Middle frontal gyrus (tissue), 1 donor: Measurements from ENCODE around the gene CC2D2B.
"Not testable (repeated sequence)": the region's sequence is repeated elsewhere in the genome, so short reads cannot be mapped to it uniquely, and the experiment has no call there.

Experiments used
- DNase-seq: peaks from one replicate; pipeline ENCODE4 v3.0.0-alpha.2; 2015; ENCODE audit warnings: low spot score; ENCODE audit errors: extremely low spot score

Gene CC2D2B, protein sequence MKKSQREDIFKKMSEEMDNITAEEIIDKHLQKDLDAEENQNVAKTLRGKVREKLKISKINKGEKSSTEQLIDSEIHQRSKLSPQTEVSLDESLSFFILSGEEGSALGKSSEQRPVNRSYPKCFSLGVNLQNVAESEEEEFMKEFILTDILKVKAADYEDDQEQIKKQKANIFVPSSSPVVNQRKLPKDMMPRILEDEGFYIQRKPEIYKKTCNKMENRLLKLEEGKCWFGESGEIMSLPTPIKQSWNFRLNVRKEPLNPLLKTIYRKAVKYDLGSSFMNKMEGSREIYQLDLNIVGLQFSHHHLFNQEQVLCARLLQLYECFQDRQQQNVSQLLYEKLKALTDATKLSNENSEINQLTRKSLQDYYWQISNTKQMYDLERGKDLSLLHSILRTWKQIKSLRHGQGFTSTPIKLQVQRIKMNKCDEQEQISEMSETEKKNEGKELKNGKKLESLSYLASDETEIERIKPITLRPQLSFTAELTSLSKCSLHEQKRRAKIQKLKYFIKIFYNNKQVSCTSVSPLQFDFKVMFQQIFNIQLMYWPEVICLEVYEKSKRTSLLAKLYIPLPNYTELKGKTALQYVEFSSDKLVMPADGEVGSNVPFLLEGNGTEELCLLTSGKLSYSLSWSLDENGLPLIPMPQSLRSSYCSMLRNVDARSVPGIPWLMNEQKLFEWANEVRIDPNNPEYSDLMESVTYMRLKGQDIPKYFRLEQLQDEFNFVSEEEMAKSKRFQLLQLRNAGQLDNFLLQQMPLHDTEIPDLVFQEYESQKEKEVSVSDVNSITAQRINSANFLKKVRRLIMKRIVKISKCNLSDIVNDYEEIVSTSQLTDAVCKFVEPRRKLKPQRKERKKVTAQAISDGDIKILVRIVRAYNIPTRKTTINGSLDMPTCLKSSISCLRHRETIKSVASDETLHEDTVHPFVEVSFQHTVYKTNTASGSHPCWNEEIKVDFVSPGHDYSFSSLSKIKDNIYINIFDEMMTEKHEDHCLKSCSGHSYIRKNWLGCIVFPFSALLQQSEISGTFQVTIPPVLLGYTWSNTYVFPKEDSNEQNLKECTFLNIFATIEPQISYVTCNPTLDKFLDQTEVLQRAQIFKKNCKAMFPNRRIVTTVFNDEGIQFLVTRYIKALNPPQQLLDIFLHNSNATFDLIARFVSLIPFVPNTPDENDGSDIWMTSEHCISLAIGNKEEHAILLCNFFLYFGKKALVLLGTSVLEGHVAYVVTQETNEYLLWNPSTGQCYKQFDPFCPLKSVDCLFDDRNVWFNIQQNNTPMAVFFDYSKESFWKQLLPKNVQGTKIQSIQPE (N-terminal part only)

DNA sequence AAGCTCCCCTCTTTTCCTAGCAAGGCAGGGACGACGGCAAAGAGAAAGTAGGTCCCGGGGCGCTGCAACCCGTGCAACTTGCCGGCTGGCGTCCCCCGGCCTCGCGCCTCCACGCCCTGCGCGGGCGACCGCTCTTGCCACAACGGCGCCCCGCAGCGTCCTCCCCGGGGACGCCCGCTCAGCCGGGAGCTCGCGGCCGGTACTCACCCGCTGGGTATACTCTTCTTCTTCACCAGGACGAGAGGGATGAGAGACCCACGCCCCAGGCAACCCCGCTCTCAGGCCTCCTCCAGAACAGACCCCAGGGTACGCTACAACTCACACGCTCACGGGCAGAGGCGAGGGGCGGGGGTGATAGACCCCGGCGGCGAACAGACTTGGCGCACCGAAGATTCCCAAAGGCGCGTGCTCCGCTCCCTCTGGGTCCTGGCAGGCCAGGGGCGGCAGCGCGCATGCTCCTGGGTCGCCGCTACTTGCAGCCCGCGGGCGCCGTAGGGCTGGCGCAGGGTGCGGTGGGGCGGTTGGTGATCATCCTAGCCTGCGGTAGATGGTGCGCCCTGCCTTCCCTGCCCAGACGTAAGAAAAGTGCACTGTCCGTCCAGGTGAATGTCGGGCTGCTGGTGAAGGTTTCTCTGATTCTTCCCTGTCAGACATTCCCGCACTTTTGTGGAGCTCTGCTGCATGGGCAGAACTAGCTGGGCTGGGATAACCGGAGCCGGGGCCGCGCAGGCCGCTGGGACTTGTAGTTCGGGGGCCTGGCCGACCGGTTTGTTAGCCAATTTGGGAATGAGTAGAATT, at the start of gene CC2D2B:
Gene CC2D2B (plus strand): TSS at position 520 of the 798 bp plus-strand sequence. CDS start 3,349 bp downstream, outside the sequence.
- DNase-seq: peak; percentile 60

DNA sequence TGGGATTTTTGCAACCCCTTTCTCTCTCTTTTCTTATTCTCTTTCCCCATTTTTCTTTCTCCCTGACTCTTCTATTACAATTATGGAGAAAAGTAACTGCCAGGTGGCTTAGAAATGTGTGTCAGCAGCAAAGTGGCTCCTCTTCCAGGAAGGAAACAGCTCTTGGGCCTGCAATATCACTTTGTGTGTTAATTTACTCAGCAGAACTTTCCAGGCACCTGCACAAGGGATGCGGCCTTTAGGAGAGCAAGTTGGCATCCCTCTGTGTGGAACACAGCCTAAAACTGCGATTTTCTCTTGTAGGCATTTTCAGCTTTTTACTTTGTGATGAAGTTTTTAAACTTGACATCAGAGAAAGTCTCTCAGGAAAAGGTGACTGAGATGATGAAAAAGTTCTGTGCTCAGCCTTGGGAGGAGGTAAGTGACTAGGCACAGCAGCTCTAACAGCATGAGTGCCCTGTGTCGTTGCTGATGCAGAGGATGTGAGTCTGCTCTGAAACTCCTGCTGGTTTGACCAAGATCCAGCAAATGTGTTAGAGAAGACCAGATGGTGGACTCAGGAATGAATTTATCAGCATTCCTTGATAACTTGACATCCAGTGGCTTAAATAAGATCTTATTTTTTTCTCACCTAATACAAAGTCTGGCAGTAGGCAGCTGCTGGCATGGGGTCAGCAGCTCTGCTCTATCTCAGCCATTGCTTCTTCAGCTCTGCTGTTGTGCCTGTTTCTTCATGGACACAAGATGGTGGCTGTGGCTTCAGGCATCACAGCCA, 47.4 kb upstream of the CC2D2B start:
- DNase-seq: no peak

DNA sequence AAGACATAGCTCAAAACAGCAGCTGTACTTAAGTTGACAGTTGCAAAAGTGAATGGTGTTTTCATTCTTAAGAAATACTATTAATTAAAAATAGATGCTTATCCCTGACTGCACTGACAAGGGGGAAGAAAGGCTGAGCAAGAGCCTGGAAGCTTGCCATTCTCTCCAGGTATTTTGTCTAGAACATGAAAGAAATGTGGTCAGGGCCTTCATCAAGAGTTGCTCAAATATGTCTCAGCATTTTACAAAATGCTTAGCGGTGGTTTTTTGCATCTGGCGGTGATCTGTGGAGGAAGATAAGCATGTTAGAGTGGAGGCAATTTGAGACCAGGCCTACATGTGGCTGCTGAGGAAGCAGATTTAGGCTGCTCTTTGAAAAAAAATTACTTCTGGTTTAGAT, 46.4 kb upstream of the CC2D2B start:
- DNase-seq: no peak

DNA sequence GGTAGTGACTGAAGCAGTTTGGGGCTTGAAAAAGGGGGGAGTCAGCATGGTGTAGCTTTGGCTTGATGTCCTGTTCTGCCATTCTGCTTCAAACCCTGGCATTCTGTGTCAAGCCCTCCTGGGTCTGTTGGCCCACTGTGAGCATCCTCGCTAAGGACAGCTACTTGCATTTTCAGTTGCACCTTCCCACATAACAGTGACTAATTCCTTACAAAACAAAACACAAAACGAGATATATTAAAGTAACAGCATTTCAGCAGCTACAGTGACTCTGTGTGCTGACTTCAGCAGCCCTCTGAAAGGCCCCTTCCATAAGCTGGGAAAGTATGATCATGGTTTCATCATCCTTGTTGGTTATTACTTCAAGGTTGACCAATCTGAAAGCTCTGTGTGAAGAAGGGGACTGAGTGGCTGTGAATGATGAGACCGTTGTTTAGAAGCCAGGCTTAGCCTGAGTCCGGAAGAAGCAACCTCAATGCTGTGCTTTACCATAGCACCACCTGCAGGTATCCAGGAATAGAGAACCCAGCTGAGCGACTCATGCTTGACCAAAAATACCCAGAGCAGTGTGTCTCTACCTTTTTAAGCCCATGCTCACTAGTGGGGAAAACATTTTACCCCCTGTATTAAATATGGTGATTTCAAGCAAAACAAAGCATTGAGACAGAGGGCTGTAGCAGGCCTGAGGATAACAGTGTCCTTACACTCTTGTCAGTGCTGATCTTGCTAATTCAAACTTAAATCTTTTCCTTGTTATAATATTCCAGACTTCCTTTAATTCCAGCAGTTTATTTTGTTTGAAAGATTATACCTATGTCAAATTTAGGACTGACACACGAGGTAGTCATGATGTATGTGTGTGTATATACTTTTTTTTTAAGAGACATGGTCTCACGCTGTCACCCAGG, 42.6 kb upstream of the CC2D2B start:
- peak; percentile 63 for DNase-seq

DNA sequence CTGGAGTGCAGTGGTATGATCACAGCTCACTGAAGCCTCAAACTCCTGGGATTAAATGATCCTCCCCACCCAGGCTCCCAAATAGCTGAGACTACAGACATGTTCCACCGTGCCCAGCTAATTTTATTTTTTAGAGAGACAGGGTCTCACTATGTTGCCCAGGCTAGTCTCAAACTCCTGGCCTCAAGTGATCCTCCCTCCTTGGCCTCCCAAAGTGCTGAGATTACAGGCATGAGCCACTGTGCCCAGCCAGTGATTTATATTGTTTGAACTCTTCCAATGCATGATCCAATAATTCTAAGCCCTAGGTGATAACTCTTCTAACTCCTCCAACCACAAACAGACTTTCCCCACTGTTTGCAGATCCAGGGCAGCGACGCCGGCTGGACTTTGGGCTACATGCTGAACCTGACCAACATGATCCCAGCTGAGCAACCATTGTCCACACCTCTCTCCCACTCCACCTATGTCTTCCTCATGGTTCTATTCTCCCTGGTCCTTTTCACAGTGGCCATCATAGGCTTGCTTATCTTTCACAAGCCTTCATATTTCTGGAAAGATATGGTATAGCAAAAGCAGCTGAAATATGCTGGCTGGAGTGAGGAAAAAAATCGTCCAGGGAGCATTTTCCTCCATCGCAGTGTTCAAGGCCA, 41.8 kb upstream of the CC2D2B start:
- no peak for DNase-seq

DNA sequence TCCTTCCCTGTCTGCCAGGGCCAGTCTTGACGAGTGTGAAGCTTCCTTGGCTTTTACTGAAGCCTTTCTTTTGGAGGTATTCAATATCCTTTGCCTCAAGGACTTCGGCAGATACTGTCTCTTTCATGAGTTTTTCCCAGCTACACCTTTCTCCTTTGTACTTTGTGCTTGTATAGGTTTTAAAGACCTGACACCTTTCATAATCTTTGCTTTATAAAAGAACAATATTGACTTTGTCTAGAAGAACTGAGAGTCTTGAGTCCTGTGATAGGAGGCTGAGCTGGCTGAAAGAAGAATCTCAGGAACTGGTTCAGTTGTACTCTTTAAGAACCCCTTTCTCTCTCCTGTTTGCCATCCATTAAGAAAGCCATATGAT, 41.3 kb upstream of the CC2D2B start:
- no peak for DNase-seq

DNA sequence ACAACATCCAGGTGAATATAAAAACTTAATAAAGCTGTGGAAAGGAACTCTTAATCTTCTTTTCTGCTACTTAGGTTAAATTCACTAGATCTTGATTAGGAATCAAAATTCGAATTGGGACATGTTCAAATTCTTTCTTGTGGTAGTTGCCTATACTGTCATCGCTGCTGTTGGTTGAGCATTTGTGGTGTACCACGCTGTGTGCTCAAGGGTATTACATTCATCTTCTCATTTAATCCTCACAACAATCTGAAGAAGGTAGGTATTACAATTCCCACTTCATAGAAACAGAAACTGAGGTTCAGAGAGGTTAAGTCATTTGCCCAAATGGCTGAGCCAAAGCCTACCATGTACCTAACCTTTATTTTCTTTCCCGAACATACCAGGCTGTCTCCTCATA, 39.9 kb upstream of the CC2D2B start:
- DNase-seq: no peak

DNA sequence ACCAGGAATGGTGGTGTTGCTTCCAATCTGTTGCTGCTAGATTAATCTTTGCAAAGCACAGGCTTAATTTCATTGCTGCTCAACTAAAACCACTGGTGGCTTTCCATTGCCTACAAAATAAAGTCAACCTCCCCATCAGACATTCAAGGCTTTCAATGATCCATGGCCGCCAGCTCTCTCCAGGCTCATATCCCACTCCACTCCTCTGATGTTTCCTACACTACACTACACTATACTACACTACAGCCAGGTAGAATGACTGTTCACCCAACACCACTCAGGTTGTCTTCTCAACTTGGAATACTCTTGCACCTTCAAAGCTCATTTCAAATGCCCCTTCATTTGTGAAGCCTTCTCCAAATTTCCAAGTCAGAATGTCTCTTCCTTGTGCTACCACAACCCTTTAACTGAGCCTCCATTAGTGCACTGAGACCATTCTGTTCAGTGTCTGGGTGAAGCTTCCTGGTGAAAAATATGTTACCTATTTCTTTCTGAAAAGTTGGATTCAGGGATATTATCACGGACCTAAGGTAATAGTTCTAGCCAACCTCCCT, 35.5 kb upstream of the CC2D2B start:
- no peak for DNase-seq

DNA sequence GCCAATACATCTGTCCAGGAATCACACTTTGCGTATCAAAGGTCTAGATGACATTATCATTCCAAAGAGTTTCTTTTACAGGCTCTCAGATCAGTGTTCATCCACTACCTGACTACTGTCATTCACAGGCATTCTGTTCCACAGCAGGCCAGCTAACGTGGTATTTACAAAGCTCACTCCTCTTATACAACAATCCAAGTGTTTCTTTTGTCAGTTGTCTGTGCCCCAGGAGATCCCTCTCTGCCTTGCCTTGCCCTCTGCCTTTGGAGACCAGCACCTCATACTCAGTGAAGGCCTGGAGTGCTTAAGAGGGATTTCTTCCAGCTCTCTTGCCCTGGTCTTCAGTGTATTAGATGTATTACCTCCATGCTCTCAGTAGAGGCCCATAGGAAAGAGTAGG, 34.6 kb upstream of the CC2D2B start:
- no peak for DNase-seq

DNA sequence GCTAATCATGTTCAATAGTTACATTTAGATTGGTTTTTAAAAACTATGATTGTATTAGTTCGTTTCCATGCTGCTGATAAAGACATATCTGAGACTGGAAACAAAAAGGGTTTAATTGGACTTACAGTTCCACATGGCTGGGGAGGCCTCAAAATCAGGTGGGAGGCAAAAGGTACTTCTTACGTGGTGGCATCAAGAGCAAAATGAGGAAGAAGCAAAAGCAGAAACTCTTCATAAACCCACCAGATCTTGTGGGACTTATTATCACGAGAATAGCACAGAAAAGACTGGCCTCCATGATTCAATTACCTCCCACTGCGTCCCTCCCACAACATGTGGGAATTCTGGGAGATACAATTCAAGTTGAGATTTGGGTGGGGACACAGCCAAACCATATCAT, 34.1 kb upstream of the CC2D2B start:
- no peak for DNase-seq

DNA sequence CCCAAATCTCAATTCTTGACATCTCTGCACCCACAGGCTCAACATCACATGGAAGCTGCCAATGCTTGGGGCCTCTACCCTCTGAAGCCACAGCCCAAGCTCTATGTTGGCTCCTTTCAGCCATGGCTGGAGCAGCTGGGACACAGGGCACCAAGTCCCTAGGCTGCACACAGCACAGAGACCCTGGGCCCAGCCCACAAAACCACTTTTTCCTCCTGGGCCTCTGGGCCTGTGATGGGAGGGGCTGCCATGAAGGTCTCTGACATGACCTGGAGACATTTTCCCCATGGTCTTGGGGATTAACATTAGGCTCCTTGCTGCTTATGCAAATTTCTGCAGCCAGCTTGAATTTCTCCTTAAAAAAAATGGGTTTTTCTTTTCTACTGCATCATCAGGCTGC, 33.0 kb upstream of the CC2D2B start:
- DNase-seq: not testable (repeated sequence)

DNA sequence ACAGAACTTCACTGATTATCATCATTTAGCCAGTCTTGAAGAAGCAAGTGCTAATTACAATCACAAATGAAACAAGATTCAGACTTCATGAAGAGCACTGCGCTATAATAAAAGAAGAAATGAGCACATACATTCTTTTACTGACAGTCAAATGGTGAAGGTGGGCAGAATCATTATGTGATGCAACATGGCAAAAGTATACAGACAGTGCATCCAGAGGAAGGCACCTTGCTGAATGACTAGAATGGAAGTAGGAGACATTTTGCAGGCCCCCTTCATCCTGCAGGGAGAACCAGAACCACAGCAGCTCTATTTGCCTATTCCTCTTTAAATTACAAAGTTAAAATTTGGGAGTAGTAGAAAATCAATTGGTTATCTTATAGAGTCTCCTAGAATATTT, 31.0 kb upstream of the CC2D2B start:
- DNase-seq: no peak

DNA sequence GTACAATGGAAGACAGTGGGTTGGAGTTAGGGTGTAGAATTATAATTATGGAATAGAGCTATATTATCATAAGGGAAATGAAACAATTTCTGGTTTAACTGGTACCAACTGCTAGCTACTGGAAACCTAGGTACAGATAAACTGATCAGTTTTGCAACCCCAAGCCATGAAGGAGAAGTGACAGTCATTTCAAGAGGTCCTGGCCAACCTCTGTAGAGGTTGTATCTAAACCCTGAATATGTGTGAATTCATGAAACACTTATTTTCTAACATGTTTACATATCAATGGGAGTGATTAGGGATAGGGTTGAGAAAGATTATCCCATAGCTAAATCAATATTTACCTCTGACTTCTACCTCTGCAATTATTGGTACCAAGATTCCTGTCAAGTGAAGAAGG, 29.9 kb upstream of the CC2D2B start:
- no peak for DNase-seq

DNA sequence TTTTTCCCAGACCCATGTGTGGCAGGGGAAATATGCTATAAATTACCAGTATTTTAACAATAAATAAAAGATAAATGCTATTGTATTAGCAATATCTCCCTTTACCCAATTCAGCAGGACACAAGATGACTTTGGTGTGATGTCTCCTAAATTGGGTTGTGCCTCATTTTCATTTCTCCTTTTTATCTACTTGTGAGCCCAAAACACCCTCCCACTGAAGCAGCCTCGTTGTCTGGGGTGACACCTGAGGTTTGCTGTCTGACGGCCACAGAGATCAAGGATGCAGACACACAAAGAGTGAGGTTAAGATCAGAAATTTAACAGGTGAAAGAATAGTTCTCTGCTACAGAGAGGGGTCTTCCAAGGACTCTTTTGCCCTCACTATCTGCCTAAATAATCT, 27.1 kb upstream of the CC2D2B start:
- no peak for DNase-seq

DNA sequence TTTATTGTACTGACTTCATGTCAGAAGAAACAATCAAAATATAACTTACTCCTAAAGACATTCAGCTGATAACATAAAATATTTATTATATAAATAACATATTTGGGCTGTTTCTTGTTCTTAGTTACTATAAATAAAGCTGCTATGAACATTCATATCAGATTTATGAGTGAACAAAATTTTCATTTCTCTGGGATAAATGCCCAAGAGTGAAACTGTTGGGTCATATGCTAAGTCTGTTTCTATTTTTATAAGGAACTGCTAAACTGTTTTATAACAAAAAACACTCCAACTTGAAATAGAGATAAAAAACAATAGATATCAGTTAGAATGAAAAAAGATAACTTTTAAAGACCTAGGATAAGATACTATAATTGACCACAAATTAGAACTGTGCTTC, 26.5 kb upstream of the CC2D2B start:
- no peak for DNase-seq

DNA sequence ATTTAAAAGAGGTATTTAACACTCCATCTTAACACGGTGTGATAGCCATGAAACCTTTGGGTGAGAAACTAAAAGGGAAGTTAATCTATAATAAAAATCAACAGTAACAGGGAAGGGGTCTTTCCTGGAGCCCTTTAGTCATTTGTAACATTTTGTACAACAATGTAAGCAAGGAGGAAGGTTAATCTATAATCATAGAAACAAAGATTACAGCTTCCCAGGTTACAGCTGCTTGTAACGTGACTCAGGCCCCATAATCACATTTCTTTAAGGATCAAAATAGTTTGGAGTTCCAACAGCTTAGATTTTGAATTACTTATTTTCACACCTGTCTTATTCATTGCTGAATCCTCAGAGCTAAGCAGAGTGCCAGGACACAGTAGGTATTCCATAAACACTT, 17.9 kb upstream of the CC2D2B start:
- DNase-seq: no peak

DNA sequence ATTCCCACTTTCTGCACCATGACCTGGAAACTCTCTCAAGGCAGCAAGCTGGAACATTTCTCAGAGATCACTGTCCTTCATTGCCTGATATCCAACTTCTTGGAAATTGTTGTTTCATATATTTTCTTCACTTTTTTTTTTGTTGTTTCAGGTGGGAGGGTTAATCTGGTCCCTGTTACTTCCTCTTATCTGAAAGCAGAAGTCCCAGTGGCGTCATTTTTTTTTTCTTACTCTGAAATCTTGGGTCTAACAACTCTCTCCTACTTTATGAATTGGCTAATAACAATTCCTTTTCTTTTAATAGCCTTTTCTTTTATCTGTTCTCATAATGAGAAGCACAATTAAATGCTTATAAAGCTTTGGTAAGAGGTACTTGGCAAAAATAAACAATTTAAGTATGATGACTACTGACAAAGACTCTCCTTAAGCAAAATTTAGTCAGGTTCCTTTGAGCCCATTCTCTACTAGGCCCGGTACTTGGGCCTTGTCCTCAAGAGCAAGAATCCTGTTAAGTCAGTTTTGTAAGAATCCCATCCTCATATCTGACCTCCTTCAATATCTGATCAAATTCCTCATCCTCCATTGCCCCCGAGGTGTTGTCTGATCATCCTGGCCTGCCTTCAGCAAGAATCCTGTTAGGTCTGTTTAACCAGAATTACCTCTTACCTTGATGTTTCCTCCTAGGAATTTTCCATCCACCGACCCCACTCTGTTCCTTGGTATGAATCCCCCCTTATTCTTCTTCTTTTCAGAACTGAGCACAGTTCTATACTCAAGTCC, 11.5 kb upstream of the CC2D2B start:
- DNase-seq: no peak
